Activated naive CD4-positive, alpha-beta T cell (primary cell): ENCODE data around the gene SHD.

Experiments
- DNase-seq, 4 experiments: peaks; one replicate each; lab custom pipeline; 2025; lab: John Stamatoyannopoulos, UW

Gene SHD

GRCh38 chr19:4298810-4299550 lies 19.9 kb downstream of the SHD start:
- DNase-seq, result no peak

GRCh38 chr19:4300589-4300988 lies 21.5 kb downstream of the SHD start:
- no peak for DNase-seq

GRCh38 chr19:4301590-4302242 lies 22.6 kb downstream of the SHD start:
- no peak for DNase-seq

- DNase-seq, result peak in 1 of 4 experiments; percentile 42
These were observed 23.2 kb downstream of the SHD start, which contains the start of gene TMIGD2 for GRCh38 chr19:4302243-4302640. TSS of gene TMIGD2 (minus strand) at chr19:4302389. CDS start at chr19:4302385, 4 bp downstream.

GRCh38 chr19:4303819-4304537 lies 24.9 kb downstream of the SHD start:
- no peak for DNase-seq

GRCh38 chr19:4304538-4305256 lies 25.6 kb downstream of the SHD start, which contains the start of gene FSD1:
TSS of gene FSD1 (plus strand) at chr19:4304598. CDS start at chr19:4304747, 149 bp downstream.
- peak; percentile 34 to 65 (median 44) for DNase-seq

GRCh38 chr19:4305257-4305612 lies 26.2 kb downstream of the SHD start:
- no peak for DNase-seq

GRCh38 chr19:4305659-4306058 lies 26.6 kb downstream of the SHD start:
- no peak for DNase-seq

GRCh38 chr19:4310247-4311121 lies 31.4 kb downstream of the SHD start:
- no peak for DNase-seq

- DNase-seq, result no peak
These were observed 34.9 kb downstream of the SHD start for GRCh38 chr19:4313847-4314490.

GRCh38 chr19:4316956-4317355 lies 37.9 kb downstream of the SHD start:
- DNase-seq, result no peak

- no peak for DNase-seq
These were observed 39.4 kb downstream of the SHD start for GRCh38 chr19:4318460-4318859.

- no peak for DNase-seq
These were observed 40.1 kb downstream of the SHD start for GRCh38 chr19:4319067-4319718.

- DNase-seq, result no peak
These were observed 41.4 kb downstream of the SHD start for GRCh38 chr19:4320419-4320818.

- DNase-seq, result no peak
These were observed 44.0 kb downstream of the SHD start for GRCh38 chr19:4322942-4323665.

GRCh38 chr19:4323692-4324091 lies 44.6 kb downstream of the SHD start:
- DNase-seq, result no peak

GRCh38 chr19:4324228-4324627 lies 45.2 kb downstream of the SHD start:
- DNase-seq, result no peak

GRCh38 chr19:4326215-4326836 lies 47.3 kb downstream of the SHD start:
- no peak for DNase-seq

GRCh38 chr19:4326837-4327251 lies 47.8 kb downstream of the SHD start:
- DNase-seq, result no peak
